ENCODE results near the gene TAF11L9.
"Not testable (repeated sequence)": the region's sequence is repeated elsewhere in the genome, so short reads cannot be mapped to it uniquely, and the experiment has no call there.

The TAF11L9 gene

DNA sequence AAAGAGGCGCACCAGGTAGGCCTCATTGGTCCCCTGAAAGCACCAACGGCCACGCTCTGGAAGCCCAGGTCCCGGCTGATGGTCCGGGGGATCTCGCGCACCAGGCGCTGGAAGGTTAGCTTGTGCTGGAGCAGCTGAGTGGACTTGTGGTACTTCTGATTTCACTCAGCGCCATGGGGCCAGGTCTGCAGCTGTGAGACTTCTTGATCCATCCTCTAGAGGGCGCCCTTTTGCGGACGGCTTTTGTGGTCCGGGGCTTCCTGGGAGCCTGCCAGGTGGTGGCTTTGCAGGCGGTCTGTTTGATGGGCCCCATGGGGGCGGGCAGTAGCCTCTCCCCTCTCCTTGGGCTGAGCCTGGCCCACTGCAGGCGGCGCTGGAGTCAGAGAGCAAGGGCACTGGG is 26.4 kb upstream of the TAF11L9 start:
- Histone ChIP-seq H3K4me1 (ENCODE audit: insufficient read depth, low read length, severe bottlenecking) (no peaks in the 10 kb centered on the region), H3K9me2 (ENCODE audit: low read depth, low read length) (no peaks in the 10 kb centered on the region), H3K27me3 (ENCODE audit: insufficient read depth, low read length) (no peaks in the 10 kb centered on the region), H3K27ac (ENCODE audit: low read depth, low read length, poor library complexity, severe bottlenecking) (no peak overlapping the region), H3K4me2 (ENCODE audit: low read length) (no peak overlapping the region), H3K79me2 (ENCODE audit: insufficient read depth, low read length) (no peaks in the 10 kb centered on the region), H3K9ac (ENCODE audit: low read length) (no peak overlapping the region), H3F3A (ENCODE audit: insufficient read depth, low read length) (no peaks in the 10 kb centered on the region), H2AFZ (ENCODE audit: low read length) (no peak overlapping the region), H4K20me1 (ENCODE audit: insufficient read depth, low read length) (no peaks in the 10 kb centered on the region), H3K36me3 (ENCODE audit: insufficient read depth, low read length) (no peaks in the 10 kb centered on the region), H3K9me3 (ENCODE audit: low read length) (no peaks in the 10 kb centered on the region), H3K4me3 (ENCODE audit: low read depth, low read length, poor library complexity, severe bottlenecking) (no peak overlapping the region)
- TF ChIP-seq EZH2 (IDR thresholded peaks at IDR 0.05; ENCODE audit: borderline replicate concordance, low read length) = no peak
- TF ChIP-seq, protein P1, sequence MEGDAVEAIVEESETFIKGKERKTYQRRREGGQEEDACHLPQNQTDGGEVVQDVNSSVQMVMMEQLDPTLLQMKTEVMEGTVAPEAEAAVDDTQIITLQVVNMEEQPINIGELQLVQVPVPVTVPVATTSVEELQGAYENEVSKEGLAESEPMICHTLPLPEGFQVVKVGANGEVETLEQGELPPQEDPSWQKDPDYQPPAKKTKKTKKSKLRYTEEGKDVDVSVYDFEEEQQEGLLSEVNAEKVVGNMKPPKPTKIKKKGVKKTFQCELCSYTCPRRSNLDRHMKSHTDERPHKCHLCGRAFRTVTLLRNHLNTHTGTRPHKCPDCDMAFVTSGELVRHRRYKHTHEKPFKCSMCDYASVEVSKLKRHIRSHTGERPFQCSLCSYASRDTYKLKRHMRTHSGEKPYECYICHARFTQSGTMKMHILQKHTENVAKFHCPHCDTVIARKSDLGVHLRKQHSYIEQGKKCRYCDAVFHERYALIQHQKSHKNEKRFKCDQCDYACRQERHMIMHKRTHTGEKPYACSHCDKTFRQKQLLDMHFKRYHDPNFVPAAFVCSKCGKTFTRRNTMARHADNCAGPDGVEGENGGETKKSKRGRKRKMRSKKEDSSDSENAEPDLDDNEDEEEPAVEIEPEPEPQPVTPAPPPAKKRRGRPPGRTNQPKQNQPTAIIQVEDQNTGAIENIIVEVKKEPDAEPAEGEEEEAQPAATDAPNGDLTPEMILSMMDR (IDR thresholded peaks at IDR 0.05; ENCODE audit: low read length) = peak; percentile 50; the same call in 1 of the 2 replicates

DNA sequence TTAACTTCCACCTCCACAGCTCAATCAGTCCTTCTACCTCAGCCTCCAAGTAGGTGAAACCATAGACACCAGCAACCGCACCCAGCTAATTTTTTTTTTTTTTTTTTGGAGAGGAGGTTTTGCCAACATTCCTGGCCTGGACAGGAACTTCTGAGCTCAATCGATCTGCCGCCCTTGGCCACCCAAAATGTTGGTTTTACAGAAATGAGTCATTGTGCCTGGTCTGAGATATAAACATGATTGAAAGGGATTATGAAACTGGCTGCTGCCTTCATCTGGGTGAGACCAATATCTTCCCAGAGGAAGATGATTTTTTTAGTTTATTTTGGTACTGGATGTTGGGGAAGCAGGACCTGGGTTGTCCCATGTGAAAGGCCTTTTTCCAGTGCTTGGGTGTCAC is 25.2 kb upstream of the TAF11L9 start:
- TF ChIP-seq, protein P1 (IDR thresholded peaks at IDR 0.05; ENCODE audit: low read length) = no peak
- no peak for TF ChIP-seq EZH2 (IDR thresholded peaks at IDR 0.05; ENCODE audit: borderline replicate concordance, low read length)
- no peaks in the 10 kb centered on the region for H4K20me1 ChIP-seq (ENCODE audit: insufficient read depth, low read length)
- no peak overlapping the region for H3K4me3 ChIP-seq (ENCODE audit: low read depth, low read length, poor library complexity, severe bottlenecking)
- H3K79me2 ChIP-seq (ENCODE audit: insufficient read depth, low read length) = no peaks in the 10 kb centered on the region
- H3K27ac ChIP-seq (ENCODE audit: low read depth, low read length, poor library complexity, severe bottlenecking) = no peak overlapping the region
- H3F3A ChIP-seq (ENCODE audit: insufficient read depth, low read length) = no peaks in the 10 kb centered on the region
- H3K4me2 ChIP-seq (ENCODE audit: low read length) = no peak overlapping the region
- H3K9ac ChIP-seq (ENCODE audit: low read length) = no peak overlapping the region
- H3K9me2 ChIP-seq (ENCODE audit: low read depth, low read length) = no peaks in the 10 kb centered on the region
- no peak overlapping the region for H2AFZ ChIP-seq (ENCODE audit: low read length)
- H3K27me3 ChIP-seq (ENCODE audit: insufficient read depth, low read length) = no peaks in the 10 kb centered on the region
- H3K9me3 ChIP-seq (ENCODE audit: low read length) = no peaks in the 10 kb centered on the region
- no peaks in the 10 kb centered on the region for H3K36me3 ChIP-seq (ENCODE audit: insufficient read depth, low read length)
- H3K4me1 ChIP-seq (ENCODE audit: insufficient read depth, low read length, severe bottlenecking) = no peaks in the 10 kb centered on the region

DNA sequence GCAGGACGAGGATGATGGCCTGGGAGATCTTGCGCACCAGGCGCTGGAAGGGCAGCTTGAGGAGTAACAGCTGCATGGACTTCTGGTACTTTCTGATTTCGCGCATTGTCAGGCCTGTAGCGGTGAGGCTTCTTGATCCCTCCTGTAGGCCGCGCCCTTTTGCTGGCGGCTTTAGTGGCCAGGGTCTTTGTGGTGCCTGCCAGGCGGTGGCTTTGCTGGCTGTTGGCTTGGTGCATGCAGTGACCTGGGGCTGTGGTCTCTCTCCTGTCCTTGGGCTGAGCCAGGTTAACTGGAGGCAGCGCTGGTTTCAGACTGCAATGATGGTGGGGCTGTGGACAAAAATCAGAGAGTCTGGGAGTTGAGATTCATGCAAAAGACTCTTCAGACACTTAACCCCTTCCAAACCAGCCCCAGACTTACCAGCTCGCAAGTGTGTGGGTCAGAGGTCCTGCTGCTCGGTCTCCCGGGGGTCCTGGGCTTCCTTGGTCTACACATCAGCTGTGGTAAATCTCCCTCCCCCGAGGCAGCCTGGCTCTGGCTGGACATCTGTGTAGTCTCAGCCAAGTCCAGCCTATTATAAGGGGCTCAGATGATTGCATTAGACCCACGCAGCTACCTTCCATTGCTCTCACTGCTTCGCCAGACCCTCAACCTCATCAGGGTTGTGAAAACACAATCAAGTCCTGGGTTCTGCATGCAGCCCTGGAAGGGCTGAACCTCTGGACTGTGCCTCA is 20.8 kb upstream of the TAF11L9 start:
- Histone ChIP-seq H3K9me2 (ENCODE audit: low read depth, low read length) (no peaks in the 10 kb centered on the region), H3K4me1 (ENCODE audit: insufficient read depth, low read length, severe bottlenecking) (no peaks in the 10 kb centered on the region), H3K9me3 (ENCODE audit: low read length) (no peaks in the 10 kb centered on the region), H3K4me2 (ENCODE audit: low read length) (no peak overlapping the region), H3K27ac (ENCODE audit: low read depth, low read length, poor library complexity, severe bottlenecking) (no peak overlapping the region), H3K27me3 (ENCODE audit: insufficient read depth, low read length) (no peaks in the 10 kb centered on the region), H3F3A (ENCODE audit: insufficient read depth, low read length) (no peaks in the 10 kb centered on the region), H4K20me1 (ENCODE audit: insufficient read depth, low read length) (no peaks in the 10 kb centered on the region), H3K4me3 (ENCODE audit: low read depth, low read length, poor library complexity, severe bottlenecking) (no peak overlapping the region), H3K9ac (ENCODE audit: low read length) (no peak overlapping the region), H3K36me3 (ENCODE audit: insufficient read depth, low read length) (no peaks in the 10 kb centered on the region), H3K79me2 (ENCODE audit: insufficient read depth, low read length) (no peaks in the 10 kb centered on the region), H2AFZ (ENCODE audit: low read length) (no peak overlapping the region)
- TF ChIP-seq, protein P1 (IDR thresholded peaks at IDR 0.05; ENCODE audit: low read length) = no peak
- no peak for TF ChIP-seq EZH2 (IDR thresholded peaks at IDR 0.05; ENCODE audit: borderline replicate concordance, low read length)

- H3K4me1 ChIP-seq (ENCODE audit: insufficient read depth, low read length, severe bottlenecking); H4K20me1 ChIP-seq (ENCODE audit: insufficient read depth, low read length); H3K9me3 ChIP-seq (ENCODE audit: low read length); H3F3A ChIP-seq (ENCODE audit: insufficient read depth, low read length); H3K9ac ChIP-seq (ENCODE audit: low read length); H2AFZ ChIP-seq (ENCODE audit: low read length); H3K4me2 ChIP-seq (ENCODE audit: low read length); H3K9me2 ChIP-seq (ENCODE audit: low read depth, low read length); H3K27ac ChIP-seq (ENCODE audit: low read depth, low read length, poor library complexity, severe bottlenecking); H3K79me2 ChIP-seq (ENCODE audit: insufficient read depth, low read length); H3K4me3 ChIP-seq (ENCODE audit: low read depth, low read length, poor library complexity, severe bottlenecking); H3K36me3 ChIP-seq (ENCODE audit: insufficient read depth, low read length); H3K27me3 ChIP-seq (ENCODE audit: insufficient read depth, low read length): not testable (repeated sequence)
These were observed 15.9 kb upstream of the TAF11L9 start, which contains the start of gene TAF11L12 for GRCh38 chr5:17610092-17610491. TAF11L12 (plus strand) TSS chr5:17610392.

GRCh38 chr5:17607461-17607860 is 13.3 kb upstream of the TAF11L9 start:
- not testable (repeated sequence) for H3K4me1 ChIP-seq (ENCODE audit: insufficient read depth, low read length, severe bottlenecking); H3K9me3 ChIP-seq (ENCODE audit: low read length); H3K4me3 ChIP-seq (ENCODE audit: low read depth, low read length, poor library complexity, severe bottlenecking); H2AFZ ChIP-seq (ENCODE audit: low read length); H3K4me2 ChIP-seq (ENCODE audit: low read length); H3K79me2 ChIP-seq (ENCODE audit: insufficient read depth, low read length); H3F3A ChIP-seq (ENCODE audit: insufficient read depth, low read length); H3K9ac ChIP-seq (ENCODE audit: low read length); H3K27ac ChIP-seq (ENCODE audit: low read depth, low read length, poor library complexity, severe bottlenecking); H4K20me1 ChIP-seq (ENCODE audit: insufficient read depth, low read length); H3K27me3 ChIP-seq (ENCODE audit: insufficient read depth, low read length); H3K9me2 ChIP-seq (ENCODE audit: low read depth, low read length); H3K36me3 ChIP-seq (ENCODE audit: insufficient read depth, low read length)

Measured in OCI-LY1 (cell line).